GM19023 (cell line): ENCODE measurements around the gene SNX7.
A peak's percentile ranks its signal among the peaks of the same experiment; 100 is the strongest.

Experiments
- ATAC-seq: cut with Tn5 transposase; IDR thresholded peaks from one replicate; pipeline ENCODE4 v1.9.1; 2021; ENCODE audit warnings: mild to moderate bottlenecking, moderate library complexity; ENCODE audit not compliant: unreplicated experiment

Gene SNX7

GRCh38 chr1:98696077-98696476 is 34.6 kb downstream of the SNX7 start:
- ATAC-seq: no peak

- ATAC-seq: no peak
Observed at GRCh38 chr1:98697781-98698180, 36.3 kb downstream of the SNX7 start.

DNA sequence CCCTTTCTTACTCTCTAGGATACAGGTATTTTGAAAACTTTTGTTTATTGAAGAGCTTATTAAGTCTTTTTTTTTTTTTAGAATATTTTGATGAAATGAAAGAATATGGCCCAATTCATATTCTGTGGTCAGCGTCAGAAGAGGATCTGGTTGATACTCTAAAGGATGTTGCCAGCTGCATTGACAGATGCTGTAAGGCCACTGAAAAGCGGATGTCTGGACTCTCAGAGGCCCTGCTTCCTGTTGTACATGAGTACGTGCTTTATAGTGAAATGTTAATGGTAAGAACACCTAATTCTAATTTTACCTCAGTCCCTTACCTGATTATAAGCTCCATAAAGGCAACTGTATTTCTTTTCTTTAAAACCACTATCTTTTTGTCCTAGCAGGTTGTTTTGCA is 37.1 kb downstream of the SNX7 start:
- no peak for ATAC-seq

DNA sequence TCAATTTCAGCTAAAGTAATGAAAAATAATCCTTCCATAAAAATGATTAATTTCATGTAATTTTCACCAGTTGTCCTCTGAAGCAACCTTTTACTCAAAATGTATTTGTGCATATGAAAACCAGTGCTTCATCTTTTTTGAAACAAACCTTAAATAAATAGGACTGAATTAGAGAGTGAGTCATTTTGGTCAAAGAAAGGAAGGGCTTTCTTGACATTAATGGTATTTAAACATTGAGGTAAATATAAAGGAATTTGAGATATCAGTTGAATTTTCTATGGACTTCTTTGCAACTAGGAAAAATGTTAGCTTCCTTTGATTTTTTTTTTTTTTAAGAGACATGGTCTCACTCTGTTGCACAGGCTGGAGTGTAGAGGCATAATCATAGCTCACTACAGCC is 38.7 kb downstream of the SNX7 start:
- no peak for ATAC-seq

DNA sequence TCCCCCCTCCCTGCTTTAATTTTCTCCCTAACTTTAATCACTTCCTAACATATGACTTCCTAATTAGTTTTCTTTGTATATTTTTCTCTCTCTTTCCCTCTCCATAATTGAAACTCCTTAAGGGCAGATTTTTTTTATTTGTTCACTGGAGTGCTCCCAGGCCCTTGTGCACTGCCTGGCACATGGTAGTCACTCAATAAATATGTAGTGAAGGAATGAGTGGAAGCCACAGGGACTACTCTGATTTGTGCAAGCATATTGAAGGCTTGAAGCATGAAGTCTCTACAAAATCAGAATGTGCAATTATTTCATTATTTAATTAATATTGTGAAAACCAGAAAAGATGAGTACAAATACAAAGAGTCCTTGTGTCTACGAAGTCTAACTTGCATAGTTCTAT is 41.5 kb downstream of the SNX7 start:
- ATAC-seq: no peak

- ATAC-seq: no peak
Observed at GRCh38 chr1:98704474-98704873, 43.0 kb downstream of the SNX7 start.

GRCh38 chr1:98704971-98705370 is 43.5 kb downstream of the SNX7 start:
- no peak for ATAC-seq

DNA sequence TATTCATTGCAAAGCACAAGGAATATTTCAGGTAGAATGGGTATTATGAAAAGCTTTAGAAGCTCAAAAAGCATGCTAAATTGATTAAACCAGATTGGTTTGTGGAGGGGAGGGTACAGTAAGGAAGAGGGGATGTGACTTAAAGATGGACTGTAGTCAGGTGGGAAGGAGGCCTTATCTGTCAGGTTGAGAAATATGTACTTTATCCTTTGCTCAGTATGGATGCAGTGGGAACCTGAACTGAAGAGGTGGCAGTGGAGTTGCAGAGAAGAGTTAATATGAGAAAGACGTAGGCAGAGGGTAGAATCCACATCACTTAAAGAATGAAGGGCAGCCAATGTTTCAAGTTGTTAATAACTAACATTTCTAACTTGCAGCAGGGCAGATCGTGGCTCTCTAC is 44.1 kb downstream of the SNX7 start:
- no peak for ATAC-seq

- ATAC-seq: peak; percentile 33
Observed at GRCh38 chr1:98706173-98706843, 44.8 kb downstream of the SNX7 start.

DNA sequence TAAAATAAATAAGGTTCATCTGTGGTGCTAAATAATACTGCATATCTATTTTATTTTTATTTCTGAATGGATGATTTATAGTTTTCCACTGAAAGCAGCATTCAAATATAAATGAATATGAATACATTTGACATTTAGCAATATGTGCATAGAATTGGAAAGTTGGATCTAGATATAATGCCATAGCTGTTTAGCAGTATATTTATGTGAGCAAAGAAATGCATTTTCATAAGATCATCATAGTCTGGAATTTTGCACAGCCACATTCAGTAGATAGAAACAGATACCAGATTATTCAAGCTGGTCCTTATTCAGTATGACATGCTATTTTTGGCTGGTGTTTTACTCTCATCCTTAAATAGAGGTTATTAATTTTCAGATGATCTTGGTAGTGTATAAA is 46.0 kb downstream of the SNX7 start:
- no peak for ATAC-seq

DNA sequence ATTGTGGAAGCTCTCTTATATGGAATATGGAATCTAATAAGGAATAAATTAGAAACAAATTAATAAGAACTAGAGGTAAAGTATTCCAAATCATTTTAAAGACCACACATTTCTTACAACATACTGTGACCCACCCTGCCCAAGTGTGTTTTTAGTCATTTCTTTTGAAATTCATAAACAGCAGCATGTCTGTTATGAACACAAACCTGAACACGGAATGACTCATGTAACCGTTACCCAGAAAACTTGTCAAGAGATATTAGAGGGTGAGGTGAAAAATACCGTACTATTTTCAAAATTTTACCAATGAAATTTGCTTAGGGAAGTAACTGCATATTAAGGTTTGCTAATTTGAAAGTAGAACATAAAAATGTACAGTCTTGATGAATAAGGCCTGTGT is 48.4 kb downstream of the SNX7 start:
- no peak for ATAC-seq

GRCh38 chr1:98723574-98723973 is 62.1 kb downstream of the SNX7 start:
- ATAC-seq: no peak

DNA sequence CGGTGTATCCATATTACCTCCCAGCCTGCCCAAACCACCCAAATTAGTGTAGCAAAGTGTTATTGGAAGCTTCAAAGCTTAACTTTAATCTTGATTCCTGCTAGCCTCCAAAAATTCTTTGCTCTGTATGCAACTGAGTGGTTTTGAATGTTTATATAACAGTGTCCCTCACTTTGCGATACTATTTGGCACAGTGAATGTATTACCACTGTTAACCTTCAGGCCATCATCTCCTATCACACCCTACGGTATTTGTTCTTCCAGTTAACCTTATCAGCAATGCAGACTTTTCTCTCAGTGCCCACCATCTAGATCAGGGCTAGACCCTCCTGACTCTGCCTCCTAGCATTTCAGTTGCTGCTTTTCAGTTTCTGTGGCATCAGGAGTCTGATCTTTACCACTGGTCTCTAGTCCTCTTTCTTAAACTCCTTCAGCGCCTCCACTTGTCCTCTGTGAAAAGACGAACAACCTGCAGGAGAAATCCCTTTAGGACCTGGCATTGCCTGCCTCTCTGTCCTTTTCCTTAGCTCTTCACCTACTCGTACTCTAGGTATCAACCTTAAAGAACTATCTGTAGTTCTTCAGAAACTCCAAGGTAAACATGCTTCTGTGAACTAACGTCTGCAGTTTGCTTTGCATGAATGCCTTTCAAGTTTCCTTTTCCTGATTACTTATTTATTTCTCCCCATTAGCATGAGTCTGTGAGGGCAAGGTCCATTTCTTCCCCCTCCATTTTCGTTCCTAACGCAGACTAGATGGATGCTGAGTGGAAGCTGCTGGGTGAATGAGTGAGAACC is 71.7 kb downstream of the SNX7 start:
- ATAC-seq: peak; percentile 76

DNA sequence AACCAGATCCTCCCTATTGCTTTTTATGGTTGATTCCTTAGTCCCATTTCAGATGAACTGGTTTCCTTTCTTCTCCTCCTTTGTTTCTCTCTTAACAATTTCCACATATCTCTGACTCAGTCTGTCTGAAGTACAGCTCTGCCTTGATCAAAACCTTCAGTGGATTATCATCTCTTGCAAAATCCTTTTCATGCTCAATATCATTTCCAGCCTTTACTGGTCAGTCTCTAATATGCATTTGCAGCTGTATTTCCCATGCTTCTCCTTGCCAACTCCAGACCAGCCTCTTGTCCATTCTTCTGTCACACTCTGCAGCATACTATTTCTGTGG is 72.2 kb downstream of the SNX7 start:
- ATAC-seq: peak; percentile 14

DNA sequence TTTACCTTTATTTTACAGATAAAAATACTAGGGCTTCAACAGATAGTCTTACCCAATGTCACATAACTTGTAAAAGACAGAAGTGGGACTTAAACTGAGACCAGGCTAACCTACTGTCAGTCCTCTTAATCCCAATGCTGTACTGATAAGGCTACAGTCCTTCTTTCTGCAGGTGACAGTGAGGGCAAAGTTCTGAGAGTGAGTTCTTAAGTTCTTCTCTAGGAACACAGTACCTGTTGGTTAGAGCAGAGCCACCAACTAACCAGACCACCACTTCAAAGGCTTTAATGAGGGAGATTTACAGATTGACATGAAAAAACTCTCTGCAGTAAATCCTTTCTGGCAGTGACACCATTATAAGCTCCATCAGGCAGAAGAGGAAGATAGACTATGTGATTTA is 74.2 kb downstream of the SNX7 start:
- no peak for ATAC-seq

- ATAC-seq: no peak
Observed at GRCh38 chr1:98737835-98738234, 76.3 kb downstream of the SNX7 start.

DNA sequence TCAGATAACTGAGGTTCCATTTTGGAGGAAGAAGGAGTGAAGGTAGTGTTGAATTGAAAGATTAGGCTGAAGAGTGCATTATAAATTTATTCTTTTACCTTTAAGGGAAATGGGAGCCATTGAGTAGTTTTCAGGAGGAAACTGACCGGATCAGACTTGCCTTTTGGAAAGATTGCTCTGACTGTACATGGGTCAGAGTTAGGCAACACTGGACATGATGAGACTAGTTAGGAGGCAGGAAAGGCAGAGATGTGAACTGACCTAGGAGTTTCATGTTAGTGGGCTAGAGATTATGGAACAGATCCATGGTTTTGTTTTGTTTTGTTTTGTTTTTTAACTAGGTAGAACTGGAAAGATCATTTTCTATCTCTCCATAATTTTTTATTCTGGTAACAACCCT is 78.2 kb downstream of the SNX7 start:
- no peak for ATAC-seq

DNA sequence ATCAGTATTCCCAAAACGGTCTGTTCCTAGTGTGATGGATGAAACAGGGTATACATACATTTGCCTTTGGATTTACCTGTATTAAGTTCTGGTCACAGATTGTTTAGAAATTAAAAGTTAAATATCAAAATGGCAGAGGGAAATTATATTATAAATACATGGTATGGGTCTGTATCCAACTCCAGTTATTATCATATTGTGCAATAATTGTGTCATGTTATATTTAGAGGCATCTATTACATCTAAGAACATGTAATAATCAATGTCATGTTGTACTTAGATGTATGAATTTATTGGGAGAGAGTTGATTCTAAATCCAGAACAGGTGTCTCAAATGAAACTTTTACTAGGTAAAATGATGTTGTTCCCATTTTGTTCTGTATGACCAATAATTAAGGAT is 79.6 kb downstream of the SNX7 start:
- ATAC-seq: no peak

GRCh38 chr1:98749152-98749756 is 87.7 kb downstream of the SNX7 start:
- ATAC-seq: no peak

DNA sequence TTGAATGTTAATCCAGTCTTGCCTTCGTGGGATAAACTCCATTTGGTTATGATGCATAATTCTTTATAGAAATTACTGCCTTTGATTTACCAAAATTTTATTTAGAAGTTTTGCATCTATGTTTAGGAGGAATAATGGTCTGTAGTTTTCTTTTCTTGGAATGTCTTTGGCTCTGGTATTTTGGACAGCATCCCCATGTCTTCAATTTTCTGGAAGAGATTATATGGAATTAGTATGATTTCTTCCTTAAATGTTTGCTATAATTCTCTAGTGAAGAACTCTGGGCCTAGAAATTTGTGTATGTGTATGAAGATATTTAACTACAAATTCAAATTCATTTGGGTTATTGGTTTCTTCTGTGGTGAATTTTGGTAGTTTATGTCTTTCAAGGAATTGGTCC is 92.7 kb downstream of the SNX7 start:
- ATAC-seq: no peak

GRCh38 chr1:98761219-98761865 is 99.8 kb downstream of the SNX7 start:
- ATAC-seq: no peak
